Measurements from ENCODE around the gene P2RY13.

The P2RY13 gene

DNA sequence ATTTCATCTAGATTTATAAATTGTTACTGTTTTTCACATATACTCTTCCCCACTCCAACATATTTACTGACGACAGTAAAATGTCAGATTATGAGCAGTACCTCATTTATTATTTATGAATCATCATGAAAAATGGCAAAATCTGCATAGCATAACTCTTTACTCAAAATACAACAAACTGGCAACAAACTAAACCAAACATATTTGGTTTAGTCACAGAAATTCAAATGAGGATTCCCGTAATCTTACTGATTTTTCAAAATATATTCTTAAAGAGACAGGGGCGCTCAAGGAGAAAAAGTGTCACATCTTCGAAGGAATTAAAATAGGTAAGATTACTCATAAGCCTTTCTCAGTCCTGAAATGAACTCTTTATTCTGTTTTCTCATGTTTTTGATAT is 9.7 kb downstream of the P2RY13 start:
- no peak for DNase-seq

DNA sequence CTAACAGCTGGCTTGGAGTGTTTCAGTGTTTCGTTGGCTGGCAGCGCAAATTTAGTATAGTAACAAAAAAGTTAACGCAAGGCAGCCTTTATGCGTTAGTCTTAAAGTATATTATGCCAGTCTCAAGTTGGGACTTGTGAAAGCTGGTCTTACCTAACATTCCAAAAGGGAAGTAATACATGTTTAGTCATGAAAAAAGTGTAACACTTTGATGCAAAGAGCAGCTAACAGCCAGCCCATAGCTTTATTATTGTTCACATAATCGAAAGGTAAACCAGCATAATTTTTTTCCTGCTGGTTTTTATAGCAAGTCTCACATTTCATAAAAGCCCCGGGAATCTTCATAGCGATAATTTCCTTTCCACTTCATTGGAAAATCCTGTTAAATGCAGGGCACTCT is 10.4 kb downstream of the P2RY13 start:
- no peak for DNase-seq

DNA sequence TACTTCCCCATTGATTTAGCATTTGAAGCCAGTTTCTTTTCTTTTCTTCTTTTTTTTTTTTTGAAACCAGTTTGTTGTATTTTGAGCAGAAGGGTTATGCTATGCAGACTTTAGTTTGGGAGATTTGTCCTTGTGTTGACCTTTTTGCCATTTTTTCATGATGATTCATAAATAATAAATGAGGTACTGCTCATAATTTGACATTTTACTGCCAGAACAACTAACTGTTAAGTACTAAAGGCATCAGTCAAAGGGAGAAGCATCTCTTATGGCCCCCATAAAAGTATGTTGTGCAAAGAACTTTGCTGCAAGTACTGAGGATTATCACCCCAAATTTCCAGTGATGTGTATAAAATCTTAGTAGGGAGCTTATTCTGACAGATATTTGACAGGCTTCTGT is 11.0 kb downstream of the P2RY13 start:
- no peak for DNase-seq

DNA sequence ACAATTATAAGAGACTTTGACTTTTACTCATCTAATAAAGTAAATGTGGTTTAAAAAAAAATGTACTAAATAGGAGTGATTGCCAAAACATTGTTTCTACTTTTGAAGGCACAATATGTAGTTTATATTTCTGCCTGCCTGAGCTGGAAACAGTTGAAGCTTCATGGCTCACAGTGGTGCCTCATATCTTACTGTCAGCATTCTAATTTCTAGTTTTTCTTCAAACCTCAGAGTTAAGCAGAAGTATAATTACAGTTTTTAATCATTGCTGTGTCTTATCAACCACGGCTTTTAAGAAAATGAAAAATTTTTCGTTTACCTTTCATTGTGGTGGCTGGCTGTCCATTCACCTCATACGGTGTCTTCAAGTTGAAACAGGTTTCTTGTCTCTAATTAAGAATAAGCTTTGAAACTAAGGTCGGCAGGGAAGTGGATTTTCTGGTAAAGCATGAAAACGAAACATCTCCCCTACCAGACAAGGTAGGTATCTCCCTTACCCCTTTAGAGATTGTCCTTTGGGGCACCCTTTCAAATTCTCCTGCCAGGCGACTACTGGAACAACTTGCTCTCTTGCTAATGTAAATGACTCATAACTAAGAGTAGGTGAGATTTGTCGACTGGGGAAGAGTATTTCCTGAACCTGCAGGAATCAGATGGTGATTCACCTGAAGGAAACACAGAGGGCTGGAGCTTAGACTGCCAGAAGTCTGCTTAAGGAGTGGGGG is 12.9 kb downstream of the P2RY13 start, which contains the start of gene GPR87:
Gene GPR87, minus strand, starts transcription at position 554 of the 725 bp plus-strand sequence. CDS start 16,720 bp downstream, outside the sequence.
- DNase-seq, result no peak

DNA sequence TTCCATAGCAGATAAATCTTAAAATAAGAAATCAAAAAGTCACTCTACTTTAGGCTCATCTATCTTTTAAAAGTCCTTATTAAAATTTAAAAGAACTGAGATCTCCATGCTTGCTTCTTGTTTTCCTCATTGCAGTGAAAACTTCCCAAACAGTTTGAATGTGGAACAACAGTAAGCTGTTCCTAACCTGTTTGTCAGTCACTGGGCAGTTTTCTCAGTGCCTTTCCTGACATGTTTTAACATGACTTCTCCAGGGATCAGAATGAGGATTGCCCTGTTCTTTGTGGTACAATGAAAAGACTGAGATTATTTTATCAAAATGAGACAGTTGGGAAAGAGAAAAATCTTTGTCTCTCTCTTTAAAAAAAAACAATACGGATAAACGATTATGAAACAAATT is 13.5 kb downstream of the P2RY13 start:
- DNase-seq, result no peak

DNA sequence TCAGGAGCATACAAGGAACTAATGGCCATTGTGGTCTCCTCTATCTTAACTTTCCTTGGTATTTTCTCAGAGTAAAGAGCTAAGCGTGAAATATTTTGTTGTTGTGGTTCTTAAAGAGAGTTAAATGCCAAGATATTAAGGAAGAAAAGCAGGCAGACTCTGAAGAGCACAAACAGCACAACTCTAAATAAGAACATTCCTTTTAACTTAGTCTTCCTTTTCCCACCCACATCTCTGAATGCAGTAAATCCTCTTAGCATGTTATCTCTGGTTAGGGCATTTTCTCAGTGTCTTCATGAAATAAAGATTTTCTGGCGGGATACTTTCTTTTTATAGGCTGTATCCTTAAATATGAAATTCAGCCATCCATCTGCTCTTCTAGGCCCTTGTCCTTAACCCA is 14.2 kb downstream of the P2RY13 start:
- no peak for DNase-seq

DNA sequence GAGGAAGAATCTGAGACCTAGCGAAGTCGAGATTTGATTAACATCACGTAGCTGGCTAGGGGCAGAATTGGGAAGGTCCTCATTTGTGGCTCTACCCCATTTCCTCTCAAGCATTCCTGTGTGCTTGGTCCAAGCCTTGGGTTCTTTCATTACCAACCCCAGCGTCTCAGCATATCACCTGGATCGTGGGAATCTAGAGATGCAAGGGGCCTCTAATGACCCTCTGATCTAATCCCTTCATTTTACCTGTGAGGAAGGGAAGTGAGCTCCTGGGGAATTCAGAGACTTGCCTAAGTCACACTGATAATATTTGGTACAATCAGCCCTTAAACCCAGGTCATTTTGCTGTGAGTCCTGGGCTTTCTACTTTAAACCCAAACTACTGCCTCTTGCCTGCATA is 14.8 kb downstream of the P2RY13 start:
- no peak for DNase-seq

DNA sequence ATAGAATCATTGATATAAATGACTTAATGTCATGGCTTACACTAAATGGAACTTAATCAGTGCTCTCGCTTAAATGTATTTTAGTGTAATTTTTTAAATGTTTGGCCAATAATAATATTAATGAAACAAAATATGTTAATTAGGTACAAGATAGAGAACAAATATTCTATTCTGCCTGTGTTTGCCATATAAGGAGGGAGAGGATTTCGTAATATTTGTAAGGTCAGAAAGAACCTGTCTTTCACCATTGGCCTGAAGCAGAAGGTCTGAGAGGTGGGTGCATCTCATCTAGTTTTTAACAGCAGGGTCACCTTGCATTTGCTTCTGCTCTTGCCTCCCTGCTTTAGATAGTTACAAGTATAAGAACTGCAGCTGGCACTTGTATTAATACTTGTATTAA is 15.2 kb downstream of the P2RY13 start:
- no peak for DNase-seq

DNA sequence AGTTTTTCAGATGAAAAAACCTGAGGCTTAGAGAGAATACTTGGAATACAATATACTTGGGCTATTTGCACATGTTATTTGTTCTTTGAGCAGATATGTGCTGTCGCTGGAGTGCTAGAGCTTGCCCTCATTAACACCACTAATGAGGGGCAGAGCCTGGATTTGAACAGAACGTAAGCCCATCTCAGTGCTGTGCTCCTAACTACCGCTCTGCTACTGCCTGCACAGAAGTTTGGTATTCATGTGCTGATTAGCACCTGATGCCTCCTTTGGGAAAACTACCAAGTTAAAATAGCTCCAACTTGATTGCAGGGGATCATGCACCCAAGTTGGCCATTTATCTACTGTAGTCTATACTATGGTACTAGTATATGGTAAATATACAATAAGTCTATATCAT is 16.4 kb downstream of the P2RY13 start:
- no peak for DNase-seq

DNA sequence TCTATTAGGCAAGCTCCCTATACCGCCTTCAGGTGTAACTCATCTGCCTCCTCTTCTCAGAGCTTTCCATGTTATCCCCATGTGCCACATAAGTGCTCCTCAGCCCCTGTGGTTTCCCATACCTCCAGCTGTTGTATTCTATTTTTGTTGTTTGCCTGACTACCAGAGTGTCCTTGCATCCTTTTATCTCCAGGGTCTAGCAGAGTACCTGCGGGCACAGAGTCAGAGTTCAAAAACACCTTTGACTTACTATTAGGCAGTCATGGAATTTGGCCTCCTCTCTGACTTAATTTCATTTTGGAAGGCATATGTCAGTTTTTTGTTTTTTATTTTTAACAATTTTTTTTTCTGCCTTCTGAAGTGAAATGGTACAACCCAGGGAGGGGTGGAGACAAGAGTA is 19.8 kb downstream of the P2RY13 start:
- no peak for DNase-seq

DNA sequence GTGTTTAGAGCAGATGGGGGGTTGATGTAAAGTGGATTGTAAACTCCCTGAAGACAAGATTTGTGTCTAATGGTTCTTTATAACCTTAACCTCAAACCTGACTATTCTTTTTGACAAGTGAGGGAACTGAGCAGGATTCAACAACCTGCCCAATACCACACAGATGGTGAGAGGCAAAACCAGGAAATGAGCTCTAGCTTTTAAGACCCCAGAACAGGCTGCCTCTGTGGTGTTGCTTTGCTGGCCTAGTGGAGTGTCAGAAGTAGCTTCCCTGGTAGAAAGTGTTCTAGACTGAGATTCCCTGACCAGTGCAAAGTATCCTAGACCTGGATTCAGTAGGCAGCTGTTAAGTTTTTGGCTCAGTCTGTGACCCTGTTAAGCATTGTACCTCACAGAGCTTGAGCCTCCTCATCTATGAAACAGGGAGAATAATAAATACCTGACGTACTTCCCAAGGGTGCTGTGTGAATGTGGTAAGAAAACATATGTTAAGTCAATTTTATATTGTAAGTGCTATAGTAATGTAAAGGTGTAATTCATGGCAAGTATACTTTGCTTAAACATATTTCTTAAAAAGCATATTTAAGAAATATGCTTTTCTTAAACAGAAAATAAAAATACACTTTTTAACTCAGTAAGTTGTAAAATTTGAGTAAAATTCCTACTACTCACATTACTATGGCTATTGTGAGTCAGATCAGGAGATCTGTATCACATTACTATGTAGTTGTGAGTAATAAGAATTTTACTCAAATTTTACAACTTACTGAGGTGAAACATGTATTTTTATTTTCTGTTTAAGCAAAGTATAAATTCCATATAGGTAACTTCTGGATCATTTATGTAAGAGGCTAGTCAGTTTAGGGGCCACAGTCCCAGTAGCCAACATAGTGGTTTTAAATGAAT is 21.5 kb downstream of the P2RY13 start:
- DNase-seq, result no peak

DNA sequence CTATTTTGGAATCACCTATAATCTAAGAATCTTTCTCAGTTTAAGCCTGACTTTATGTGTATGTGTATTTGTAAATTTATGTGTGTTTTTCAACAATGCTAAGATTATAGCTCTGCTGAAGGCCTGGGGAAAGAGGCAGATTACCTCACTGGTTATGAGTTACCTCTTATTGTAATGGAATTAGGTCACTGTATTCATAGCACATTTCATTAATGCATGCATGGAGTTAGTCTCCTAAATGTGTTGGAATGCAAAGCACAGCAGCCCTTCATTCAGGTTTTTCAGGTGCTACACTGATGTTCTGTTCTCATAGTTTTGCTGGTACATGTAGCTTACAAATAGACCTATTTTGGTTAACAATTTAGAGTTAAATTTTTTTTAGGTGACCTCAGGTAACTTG is 22.2 kb downstream of the P2RY13 start:
- no peak for DNase-seq

DNA sequence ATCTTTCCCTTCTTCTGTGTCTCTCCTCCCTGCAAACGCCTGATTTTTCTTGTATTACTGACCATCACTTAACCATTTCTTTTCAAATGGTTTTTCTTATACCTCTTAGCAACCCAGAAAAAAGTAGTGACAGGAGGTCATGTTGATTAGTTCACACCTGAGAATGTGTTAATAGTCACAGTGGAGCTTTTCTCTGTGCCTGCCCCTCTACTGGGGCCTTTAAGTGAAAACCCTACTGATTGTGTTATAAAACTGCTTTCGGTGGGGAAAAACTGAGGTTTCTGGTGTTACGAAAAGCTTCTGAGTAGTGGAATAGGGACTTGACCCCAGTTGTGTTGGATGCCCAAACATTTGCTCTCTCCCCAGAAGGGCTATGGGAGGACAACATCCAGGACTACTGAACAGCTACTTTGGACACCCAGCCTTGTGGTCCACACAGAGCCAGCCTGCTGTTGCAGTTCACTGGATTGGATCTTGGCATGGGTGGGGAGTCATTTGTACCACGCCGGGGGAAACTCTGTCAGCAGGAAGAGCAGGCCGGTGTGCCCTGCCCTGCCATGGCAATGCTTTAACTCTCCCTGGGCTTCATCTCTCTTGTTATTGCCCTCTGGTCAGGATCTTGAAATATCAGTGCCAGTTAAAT is 23.1 kb downstream of the P2RY13 start:
- DNase-seq, result no peak

DNA sequence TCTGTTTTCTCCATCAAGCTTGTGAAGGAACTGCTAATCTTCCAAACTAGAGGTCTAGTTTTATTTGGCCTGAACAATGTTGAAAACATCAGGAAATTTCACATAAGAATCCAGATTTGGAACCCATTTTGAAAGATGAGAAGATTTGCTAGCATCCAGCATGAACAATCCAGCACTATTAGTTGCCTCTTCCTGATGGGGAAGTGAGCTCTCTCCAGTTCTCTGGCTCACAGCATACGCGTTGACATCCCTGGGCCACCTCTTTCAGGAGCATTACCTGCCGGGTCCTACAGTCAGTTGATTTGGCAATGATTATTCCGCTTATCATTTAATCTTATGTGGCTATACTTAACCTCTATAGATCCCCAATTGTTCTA is 23.6 kb downstream of the P2RY13 start:
- DNase-seq, result no peak

DNA sequence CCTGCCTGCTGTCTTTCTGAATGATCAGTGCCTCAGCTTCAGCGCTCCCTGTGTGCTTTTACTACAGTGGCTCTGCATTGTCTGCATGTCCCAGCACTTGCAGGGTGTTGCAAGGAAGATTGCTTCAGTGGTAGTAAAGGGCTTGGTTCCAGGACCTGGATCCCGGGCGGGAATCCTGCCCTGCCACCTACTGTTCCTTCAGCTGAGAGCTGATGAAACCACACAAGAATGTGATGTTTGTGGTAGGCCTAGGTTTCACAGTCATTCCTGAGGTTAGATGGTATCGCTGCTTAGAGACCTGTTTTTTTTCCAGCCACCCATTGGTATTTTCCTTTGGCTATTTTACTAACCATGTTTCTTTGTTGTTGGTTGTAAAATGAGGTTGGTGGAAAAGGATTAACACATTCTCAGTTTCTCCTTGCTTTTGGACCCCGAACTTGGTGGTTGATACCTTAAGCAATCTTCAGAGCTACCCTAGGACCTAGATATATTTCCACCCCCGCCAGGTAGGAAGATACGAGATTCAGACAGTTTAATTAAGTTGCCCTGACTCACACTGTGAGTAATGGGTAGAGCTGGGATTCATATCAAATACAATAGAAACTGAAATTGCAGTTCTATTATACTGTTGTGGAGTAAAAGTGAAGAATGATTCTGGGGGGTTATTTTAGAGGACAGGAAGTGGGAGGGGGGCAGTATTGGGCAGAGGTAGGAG is 24.1 kb downstream of the P2RY13 start:
- peak; percentile 4 for DNase-seq

DNA sequence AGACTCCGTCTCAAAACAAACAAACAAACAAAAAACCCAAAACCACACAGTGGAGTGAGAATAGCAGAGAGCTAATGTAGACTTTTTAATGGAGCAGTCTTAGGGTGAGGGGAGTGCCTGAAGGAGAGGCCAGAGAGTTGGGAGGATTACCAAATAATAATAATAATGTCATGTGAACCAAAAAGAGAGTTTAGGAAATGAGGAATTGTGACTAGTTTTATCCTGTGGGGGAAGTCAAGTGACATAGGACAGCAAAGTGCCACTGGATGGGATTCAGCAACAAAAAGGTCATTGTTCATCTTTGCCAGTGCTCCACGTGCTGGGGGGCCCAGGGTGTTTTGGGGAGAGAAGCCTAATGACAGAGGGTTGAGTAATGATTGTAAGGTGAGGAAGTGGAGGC is 25.6 kb downstream of the P2RY13 start:
- no peak for DNase-seq

DNA sequence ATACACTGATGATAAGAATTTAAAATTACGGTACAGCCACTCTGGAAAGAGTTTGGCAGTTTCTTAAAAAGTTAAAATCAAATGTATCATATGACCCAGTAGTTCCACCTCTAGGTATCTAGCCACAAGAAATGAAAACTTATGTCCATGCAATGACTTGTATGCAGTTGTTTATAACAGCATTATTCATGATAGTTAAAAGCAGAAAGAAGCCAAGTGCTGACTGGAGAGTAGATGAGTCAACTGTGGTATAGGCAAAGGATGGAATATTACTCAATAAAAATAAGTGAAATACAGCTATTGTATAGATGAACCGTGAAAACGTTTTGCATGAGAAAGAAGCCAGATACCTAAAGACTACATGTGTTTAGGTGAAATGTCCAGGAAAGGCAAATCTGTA is 27.6 kb downstream of the P2RY13 start:
- DNase-seq, result no peak

DNA sequence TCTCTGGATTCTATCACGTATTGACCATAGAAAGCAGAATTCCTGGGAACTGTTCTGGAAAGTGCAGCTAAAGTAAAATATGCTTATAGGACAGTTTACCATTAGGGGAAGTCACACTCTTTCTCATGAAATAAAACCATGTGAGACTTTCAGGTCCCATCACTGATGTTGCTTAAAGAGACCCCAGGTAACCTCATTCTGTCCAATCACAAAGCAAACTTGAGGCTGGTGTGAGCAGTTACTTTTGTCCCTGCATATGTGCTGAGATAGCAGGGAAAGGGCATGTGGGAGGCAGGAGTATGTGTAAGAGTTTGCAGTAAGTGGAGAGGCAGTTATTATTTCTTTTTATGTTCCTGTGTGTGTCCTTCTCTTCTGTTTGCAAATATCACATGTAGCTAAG is 28.8 kb downstream of the P2RY13 start:
- DNase-seq, result no peak

DNA sequence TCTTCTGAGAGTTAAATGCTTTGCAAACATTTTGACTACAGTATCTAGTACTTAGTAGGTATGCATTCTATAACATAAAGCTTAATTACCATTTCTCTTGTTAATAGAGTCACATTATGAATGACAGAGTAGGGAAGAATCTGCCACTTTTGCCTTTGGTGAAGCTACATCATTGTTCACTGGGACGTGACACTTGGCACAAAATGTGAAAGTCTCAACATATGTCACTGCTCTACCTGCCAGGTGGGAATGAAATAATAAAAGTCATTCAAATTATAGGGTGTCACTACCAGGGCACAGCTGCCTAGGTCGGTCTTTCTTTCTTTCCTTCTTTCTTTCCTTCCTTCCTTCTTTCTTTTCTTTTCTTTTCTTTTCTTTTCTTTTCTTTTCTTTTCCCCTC is 30.3 kb downstream of the P2RY13 start:
- no peak for DNase-seq

DNA sequence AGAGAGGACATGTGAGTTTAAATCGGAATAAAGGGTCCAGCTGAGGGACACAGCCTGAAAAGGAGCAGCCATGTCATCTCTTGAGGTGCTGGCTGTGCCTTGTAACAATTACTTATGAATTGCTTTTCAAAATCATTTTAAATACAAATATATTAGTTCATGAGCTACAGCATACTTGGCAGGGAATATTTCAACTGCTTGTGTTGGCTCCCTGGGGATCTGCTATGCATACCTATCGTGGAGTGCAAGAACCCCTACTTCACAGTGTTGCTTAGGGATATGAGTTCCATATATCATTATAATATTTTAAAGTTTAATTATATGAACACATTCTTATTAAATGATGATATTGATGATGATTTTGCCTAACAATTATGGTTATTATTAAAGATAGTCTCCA is 31.9 kb downstream of the P2RY13 start:
- no peak for DNase-seq

DNA sequence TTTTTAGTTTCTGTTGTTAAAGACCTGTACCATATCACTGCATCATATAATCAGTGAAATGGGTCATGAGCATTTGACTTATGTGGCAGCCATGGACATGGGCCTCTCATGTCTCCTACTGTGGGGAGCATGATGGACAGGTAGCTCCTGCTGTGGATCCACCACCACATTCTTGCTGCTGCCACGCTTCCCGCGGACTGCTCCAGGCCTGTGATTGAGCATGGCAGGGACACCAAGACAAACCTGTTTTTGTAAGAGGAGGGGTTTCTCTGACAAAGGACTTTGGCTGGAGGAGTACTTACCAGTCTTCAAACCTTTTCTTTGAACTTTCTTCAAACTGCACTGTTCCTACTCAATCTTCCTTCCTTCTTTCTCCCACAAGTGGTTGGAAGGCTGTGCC is 33.1 kb downstream of the P2RY13 start:
- DNase-seq, result no peak

DNA sequence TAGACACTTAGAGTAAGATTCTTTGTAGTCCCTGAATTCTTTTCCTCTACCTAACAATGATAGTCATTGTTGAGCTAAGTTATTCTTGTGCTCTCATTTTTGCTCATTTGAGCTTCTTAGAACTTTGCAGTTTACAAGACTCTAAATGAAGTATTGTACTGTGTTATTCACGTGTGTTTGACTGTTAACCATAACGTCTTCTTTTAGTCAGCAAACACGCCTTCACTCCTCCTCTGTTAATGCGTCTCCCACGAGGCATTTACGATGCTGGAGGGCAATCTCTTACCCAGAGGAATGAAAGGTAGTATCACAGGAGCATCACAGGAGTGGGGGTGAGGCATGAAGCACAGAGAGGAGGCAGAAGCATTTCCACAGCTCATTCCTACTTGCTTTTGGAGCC is 36.2 kb downstream of the P2RY13 start:
- no peak for DNase-seq

DNA sequence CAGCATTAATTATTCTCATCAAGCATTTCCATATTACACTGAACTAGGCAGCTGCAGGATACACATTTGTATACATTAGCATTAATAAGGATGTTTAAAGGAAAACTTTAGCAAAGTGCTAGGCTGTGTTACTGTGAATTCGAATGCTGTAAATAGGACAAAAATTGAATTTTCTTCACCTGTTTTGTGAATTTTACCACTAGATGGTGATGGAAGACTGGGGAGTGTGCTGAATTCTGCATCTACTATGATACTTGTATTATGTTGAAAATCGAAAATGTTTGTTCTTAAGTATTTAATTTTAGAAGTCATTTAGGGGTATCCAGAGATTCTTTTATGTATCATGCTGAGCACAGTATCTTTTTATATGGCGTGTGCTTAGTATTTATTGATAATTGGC is 38.7 kb downstream of the P2RY13 start:
- DNase-seq, result no peak
